Measurements from ENCODE around the gene TSPAN15. TPM values are rescaled to one million over a fixed set of nuclear protein-coding genes. Genes with fewer than 3 reads are reported as not detected.
"Not testable (repeated sequence)": the region's sequence is repeated elsewhere in the genome, so short reads cannot be mapped to it uniquely, and the experiment has no call there.

Gene TSPAN15
- total and polyA plus RNA-seq, 2 donors (not counting 1 experiment from before 2014, with no cell fraction given), result 0.56 to 2.6 TPM

- H3K9ac ChIP-seq (ENCODE audit: insufficient read depth, low read length), result no peak overlapping the region
- no peaks in the 10 kb centered on the region for H3K4me1 ChIP-seq (ENCODE audit: control insufficient read depth, extremely low read depth, insufficient read depth, low read length)
- peaks cover 3% of the 10 kb centered on the region for H3K27me3 ChIP-seq (ENCODE audit: control insufficient read depth, insufficient read depth, low read length)
- no peaks in the 10 kb centered on the region for H4K20me1 ChIP-seq (ENCODE audit: control insufficient read depth, extremely low read depth, insufficient read depth, low read length)
- H2AFZ ChIP-seq (ENCODE audit: low read length), result no peak overlapping the region
- no peak for TF ChIP-seq EZH2 (IDR thresholded peaks at IDR 0.05; ENCODE audit: low read length, missing control alignments)
- TF ChIP-seq, protein P1, sequence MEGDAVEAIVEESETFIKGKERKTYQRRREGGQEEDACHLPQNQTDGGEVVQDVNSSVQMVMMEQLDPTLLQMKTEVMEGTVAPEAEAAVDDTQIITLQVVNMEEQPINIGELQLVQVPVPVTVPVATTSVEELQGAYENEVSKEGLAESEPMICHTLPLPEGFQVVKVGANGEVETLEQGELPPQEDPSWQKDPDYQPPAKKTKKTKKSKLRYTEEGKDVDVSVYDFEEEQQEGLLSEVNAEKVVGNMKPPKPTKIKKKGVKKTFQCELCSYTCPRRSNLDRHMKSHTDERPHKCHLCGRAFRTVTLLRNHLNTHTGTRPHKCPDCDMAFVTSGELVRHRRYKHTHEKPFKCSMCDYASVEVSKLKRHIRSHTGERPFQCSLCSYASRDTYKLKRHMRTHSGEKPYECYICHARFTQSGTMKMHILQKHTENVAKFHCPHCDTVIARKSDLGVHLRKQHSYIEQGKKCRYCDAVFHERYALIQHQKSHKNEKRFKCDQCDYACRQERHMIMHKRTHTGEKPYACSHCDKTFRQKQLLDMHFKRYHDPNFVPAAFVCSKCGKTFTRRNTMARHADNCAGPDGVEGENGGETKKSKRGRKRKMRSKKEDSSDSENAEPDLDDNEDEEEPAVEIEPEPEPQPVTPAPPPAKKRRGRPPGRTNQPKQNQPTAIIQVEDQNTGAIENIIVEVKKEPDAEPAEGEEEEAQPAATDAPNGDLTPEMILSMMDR (conservative IDR thresholded peaks at IDR 0.05 in 1 of 2, IDR thresholded peaks at IDR 0.05 in 1 of 2; ENCODE audit: low read depth in 1 of 2, low read length in 2 of 2), result no peak
- no peak overlapping the region for H3K4me2 ChIP-seq (ENCODE audit: extremely low read depth, insufficient read depth, low read length)
- H3K27ac ChIP-seq (ENCODE audit: insufficient read depth, low read length), result no peak overlapping the region
- H3K36me3 ChIP-seq (ENCODE audit: control insufficient read depth, insufficient read depth, low read length), result no peaks in the 10 kb centered on the region
- H3K9me3 ChIP-seq (ENCODE audit: control insufficient read depth, insufficient read depth, low read depth, low read length), result no peaks in the 10 kb centered on the region
- no peaks in the 10 kb centered on the region for H3K79me2 ChIP-seq (ENCODE audit: control insufficient read depth, insufficient read depth, low read length)
- DNase-seq (ENCODE audit: low read depth in 2 of 2), result no peak
- no peak overlapping the region for H3K4me3 ChIP-seq (replicated peaks in 1 of 4; ENCODE audit: control extremely low read depth in 1 of 4, insufficient read depth in 1 of 4, low read depth in 3 of 4, low read length in 4 of 4)
Observed at GRCh38 chr10:69446229-69446628, 5.0 kb upstream of the TSPAN15 start.

GRCh38 chr10:69446650-69447151, 4.6 kb upstream of the TSPAN15 start:
- Histone ChIP-seq H3K9ac (ENCODE audit: insufficient read depth, low read length) (no peak overlapping the region), H3K9me3 (ENCODE audit: control insufficient read depth, insufficient read depth, low read depth, low read length) (no peaks in the 10 kb centered on the region), H3K27me3 (ENCODE audit: control insufficient read depth, insufficient read depth, low read length) (peaks cover 4% of the 10 kb centered on the region), H2AFZ (ENCODE audit: low read length) (no peak overlapping the region), H3K79me2 (ENCODE audit: control insufficient read depth, insufficient read depth, low read length) (no peaks in the 10 kb centered on the region), H3K4me3 (replicated peaks in 1 of 4; ENCODE audit: control extremely low read depth in 1 of 4, insufficient read depth in 1 of 4, low read depth in 3 of 4, low read length in 4 of 4) (no peak overlapping the region), H3K36me3 (ENCODE audit: control insufficient read depth, insufficient read depth, low read length) (no peaks in the 10 kb centered on the region), H4K20me1 (ENCODE audit: control insufficient read depth, extremely low read depth, insufficient read depth, low read length) (no peaks in the 10 kb centered on the region), H3K4me1 (ENCODE audit: control insufficient read depth, extremely low read depth, insufficient read depth, low read length) (no peaks in the 10 kb centered on the region), H3K27ac (ENCODE audit: insufficient read depth, low read length) (no peak overlapping the region), H3K4me2 (ENCODE audit: extremely low read depth, insufficient read depth, low read length) (no peak overlapping the region)
- TF ChIP-seq EZH2 (IDR thresholded peaks at IDR 0.05; ENCODE audit: low read length, missing control alignments), result no peak
- TF ChIP-seq, protein P1 (conservative IDR thresholded peaks at IDR 0.05 in 1 of 2, IDR thresholded peaks at IDR 0.05 in 1 of 2; ENCODE audit: low read depth in 1 of 2, low read length in 2 of 2), result no peak
- peak; percentile 54 to 88 for DNase-seq (ENCODE audit: low read depth in 2 of 2)

GRCh38 chr10:69449841-69450240, 1.4 kb upstream of the TSPAN15 start:
- no peak overlapping the region for H3K27ac ChIP-seq (ENCODE audit: insufficient read depth, low read length)
- H3K27me3 ChIP-seq (ENCODE audit: control insufficient read depth, insufficient read depth, low read length), result peaks cover 13% of the 10 kb centered on the region
- H3K9ac ChIP-seq (ENCODE audit: insufficient read depth, low read length), result no peak overlapping the region
- H2AFZ ChIP-seq (ENCODE audit: low read length), result no peak overlapping the region
- TF ChIP-seq, protein P1 (conservative IDR thresholded peaks at IDR 0.05 in 1 of 2, IDR thresholded peaks at IDR 0.05 in 1 of 2; ENCODE audit: low read depth in 1 of 2, low read length in 2 of 2), result peak in 1 of 2 donors; percentile 48
- TF ChIP-seq EZH2 (IDR thresholded peaks at IDR 0.05; ENCODE audit: low read length, missing control alignments), result no peak
- DNase-seq (ENCODE audit: low read depth in 2 of 2), result peak in 1 of 2 donors; percentile 33
- H3K4me2 ChIP-seq (ENCODE audit: extremely low read depth, insufficient read depth, low read length), result no peak overlapping the region
- no peaks in the 10 kb centered on the region for H3K4me1 ChIP-seq (ENCODE audit: control insufficient read depth, extremely low read depth, insufficient read depth, low read length)
- H3K9me3 ChIP-seq (ENCODE audit: control insufficient read depth, insufficient read depth, low read depth, low read length), result no peaks in the 10 kb centered on the region
- H4K20me1 ChIP-seq (ENCODE audit: control insufficient read depth, extremely low read depth, insufficient read depth, low read length), result no peaks in the 10 kb centered on the region
- H3K36me3 ChIP-seq (ENCODE audit: control insufficient read depth, insufficient read depth, low read length), result no peaks in the 10 kb centered on the region
- H3K4me3 ChIP-seq (replicated peaks in 1 of 4; ENCODE audit: control extremely low read depth in 1 of 4, insufficient read depth in 1 of 4, low read depth in 3 of 4, low read length in 4 of 4), result no peak overlapping the region
- H3K79me2 ChIP-seq (ENCODE audit: control insufficient read depth, insufficient read depth, low read length), result no peaks in the 10 kb centered on the region

DNA sequence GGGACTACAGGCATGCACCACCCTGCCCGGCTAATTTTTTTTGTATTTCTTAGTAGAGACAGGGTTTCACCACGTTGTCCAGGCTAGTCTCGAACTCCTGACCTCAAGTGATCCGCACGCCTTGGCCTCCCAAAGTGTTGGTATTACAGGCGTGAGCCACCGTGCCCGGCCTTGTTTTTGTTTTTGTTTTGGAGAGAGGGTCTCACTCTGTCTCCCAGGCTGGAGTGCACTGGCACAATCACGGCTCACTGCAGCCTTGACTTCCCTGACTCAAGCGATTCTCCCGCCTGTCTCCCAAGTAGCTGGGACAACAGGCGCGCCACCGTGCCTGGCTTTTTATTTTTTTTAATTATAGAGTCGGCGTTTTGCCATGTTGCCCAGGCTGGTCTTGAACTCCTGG, 870 bp upstream of the TSPAN15 start:
- not testable (repeated sequence) for H3K4me2 ChIP-seq (ENCODE audit: extremely low read depth, insufficient read depth, low read length); H3K27ac ChIP-seq (ENCODE audit: insufficient read depth, low read length); H2AFZ ChIP-seq (ENCODE audit: low read length)

More for the DNA sequence above, 870 bp upstream of the TSPAN15 start:
- H3K9ac ChIP-seq (ENCODE audit: insufficient read depth, low read length); H3K4me1 ChIP-seq (ENCODE audit: control insufficient read depth, extremely low read depth, insufficient read depth, low read length); H3K4me3 ChIP-seq (replicated peaks in 1 of 4; ENCODE audit: control extremely low read depth in 1 of 4, insufficient read depth in 1 of 4, low read depth in 3 of 4, low read length in 4 of 4); H3K9me3 ChIP-seq (ENCODE audit: control insufficient read depth, insufficient read depth, low read depth, low read length); H3K36me3 ChIP-seq (ENCODE audit: control insufficient read depth, insufficient read depth, low read length); DNase-seq (ENCODE audit: low read depth in 2 of 2); H4K20me1 ChIP-seq (ENCODE audit: control insufficient read depth, extremely low read depth, insufficient read depth, low read length); H3K79me2 ChIP-seq (ENCODE audit: control insufficient read depth, insufficient read depth, low read length): not testable (repeated sequence)
- peaks cover 13% of the 10 kb centered on the region for H3K27me3 ChIP-seq (ENCODE audit: control insufficient read depth, insufficient read depth, low read length)
